Epidermal melanocyte (primary cell): Measurements from ENCODE around the gene POU6F2.

Experiments used
- DNase-seq: peaks from one replicate; pipeline ENCODE4 v3.0.0; 2011; ENCODE audit warnings: low spot score; ENCODE audit not compliant: insufficient read length

POU6F2 gene

GRCh38 chr7:39125846-39126245, 148.1 kb downstream of the POU6F2 start:
- DNase-seq, result no peak

- no peak for DNase-seq
Measured at GRCh38 chr7:39127058-39127457, 149.3 kb downstream of the POU6F2 start.

DNA sequence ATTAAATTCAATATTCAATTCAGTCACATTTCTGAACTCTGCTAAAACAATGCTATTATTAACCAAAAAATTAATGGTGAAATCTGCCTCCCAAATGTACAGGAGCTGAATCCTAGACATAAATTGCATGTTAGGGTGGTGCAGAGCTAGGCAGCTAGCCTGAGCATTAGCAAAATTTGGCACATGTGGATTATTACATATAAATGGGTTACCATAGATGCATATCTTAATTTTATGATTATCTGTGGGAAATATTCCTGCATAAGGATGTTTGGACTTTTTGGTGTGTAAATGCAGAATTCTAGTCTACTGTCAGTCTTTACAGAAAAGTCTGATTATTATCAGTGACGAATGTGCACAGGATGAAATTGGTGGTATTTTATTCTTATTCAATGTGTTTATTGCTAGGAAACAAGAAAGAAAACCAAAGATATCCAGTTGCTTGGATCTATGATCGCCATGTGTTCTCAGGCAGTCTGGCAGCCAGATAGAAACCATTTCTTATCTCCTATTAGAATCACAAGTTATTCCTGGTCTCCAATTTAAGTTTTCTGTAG, 150.7 kb downstream of the POU6F2 start:
- DNase-seq, result no peak

DNA sequence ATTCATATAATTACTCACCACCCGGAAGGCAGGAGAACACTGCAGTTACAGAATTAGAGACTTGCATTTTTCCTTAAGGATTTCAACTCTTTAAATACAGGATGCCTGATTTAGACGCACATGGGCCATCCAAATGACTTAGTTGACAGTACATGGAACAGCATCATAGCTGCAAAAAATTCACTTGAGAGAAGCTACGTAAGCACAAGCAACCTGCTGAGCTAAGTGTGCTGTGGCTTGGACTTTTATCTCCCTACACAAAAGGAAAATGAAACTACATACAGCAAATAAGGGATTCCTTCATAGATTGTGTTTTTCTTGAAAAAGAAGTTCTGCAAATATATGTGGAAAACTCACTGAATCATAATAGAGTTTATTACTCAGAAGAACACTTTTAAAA, 152.6 kb downstream of the POU6F2 start:
- no peak for DNase-seq

DNA sequence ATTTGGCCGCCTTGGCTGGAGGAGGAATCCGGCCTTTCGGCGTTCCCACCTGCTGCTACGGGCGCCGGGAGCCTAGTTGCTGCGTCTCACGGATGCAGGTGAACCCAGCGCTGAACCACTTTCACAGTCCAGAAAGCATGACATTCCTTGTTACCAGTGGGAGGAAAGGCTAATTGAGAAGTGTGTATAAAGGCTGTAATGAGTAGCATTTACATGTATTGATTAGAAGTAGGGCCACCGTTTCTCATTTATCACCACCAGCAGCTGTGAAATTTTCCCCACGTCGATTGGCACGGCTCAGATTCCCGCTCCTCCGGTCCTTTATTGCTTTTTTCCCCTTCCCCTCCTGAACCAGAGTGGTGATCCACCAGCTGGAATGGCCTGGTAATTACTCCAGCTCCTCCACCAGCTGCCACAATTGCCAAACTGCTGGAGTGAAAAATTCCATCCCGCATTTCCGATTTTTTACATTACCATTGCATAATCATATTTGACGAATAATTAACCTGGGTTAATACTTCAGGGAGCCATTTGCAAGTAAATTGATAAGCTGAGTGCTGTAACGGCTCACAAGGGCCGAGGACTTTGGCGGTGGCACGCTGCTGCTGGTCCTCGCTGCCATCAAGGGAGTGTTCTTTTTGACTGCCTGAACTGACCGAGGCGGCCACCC, 153.3 kb downstream of the POU6F2 start:
- no peak for DNase-seq

- no peak for DNase-seq
Measured at GRCh38 chr7:39132306-39132705, 154.6 kb downstream of the POU6F2 start.

DNA sequence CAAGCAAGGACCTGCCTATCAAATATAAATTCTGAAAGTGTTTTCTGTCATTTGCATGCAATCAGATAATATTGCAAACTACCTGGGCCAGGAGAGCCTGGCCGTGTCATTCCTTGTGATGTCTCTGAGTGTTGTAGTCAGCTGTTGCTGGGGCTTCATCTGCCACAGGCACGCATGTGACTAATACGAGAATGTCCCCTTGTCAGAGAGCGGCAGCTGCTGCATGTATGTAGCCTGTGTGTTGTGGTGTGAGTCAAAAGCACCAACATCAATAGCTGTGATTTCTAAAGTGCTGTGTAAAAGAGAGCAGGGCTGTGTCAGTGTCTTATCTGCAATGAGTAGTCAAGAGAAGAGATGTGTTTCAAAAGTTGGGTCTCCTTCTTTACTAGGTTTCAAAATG, 155.4 kb downstream of the POU6F2 start:
- no peak for DNase-seq

GRCh38 chr7:39137480-39137879, 159.8 kb downstream of the POU6F2 start:
- no peak for DNase-seq

- DNase-seq, result no peak
Measured at GRCh38 chr7:39142750-39143149, 165.0 kb downstream of the POU6F2 start.

- DNase-seq, result no peak
Measured at GRCh38 chr7:39144420-39144819, 166.7 kb downstream of the POU6F2 start.

GRCh38 chr7:39145283-39145682, 167.6 kb downstream of the POU6F2 start:
- DNase-seq, result no peak

GRCh38 chr7:39145935-39146334, 168.2 kb downstream of the POU6F2 start:
- DNase-seq, result no peak

DNA sequence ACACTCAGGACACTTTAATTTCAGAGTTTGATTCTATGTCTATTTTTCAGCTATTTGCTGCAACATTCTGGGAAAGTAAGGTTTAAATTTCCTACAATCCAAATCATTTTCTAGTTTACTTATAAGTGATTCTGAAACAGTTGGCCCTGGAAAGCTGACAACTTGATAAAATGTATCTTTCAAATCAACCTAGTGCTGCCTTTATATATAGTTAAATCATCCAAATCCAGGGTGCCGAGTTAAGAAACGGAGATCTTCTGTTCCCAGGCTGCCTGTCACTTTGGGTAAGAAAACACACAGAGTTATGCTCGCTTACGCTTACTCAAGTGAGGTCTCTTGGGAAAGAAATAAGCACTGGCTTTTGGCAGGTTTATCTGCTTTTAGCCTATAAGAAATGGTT, 175.0 kb downstream of the POU6F2 start:
- DNase-seq, result no peak

DNA sequence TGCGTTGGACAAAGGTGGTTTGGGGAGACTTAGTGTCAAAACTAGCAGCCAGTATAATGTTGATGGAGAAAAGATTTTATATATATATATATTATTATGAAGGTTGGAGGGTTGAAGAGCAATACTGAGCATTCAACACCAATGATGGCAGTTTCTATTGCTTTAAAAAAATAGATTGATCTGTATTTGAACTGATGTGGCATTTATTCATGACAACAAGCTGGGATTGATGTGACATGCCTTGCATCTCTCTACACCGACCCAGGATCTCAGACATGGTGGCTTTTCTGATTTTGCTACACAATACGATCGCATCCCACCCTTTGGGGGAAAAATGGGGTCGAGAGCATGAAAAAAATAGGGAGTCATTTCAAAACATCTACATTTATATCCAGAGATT, 175.4 kb downstream of the POU6F2 start:
- DNase-seq, result no peak

GRCh38 chr7:39153647-39154046, 175.9 kb downstream of the POU6F2 start:
- DNase-seq, result no peak

- no peak for DNase-seq
Measured at GRCh38 chr7:39154815-39155214, 177.1 kb downstream of the POU6F2 start.

- DNase-seq, result no peak
Measured at GRCh38 chr7:39158367-39158766, 180.7 kb downstream of the POU6F2 start.

GRCh38 chr7:39161903-39162302, 184.2 kb downstream of the POU6F2 start:
- DNase-seq, result no peak

GRCh38 chr7:39164887-39165286, 187.2 kb downstream of the POU6F2 start:
- DNase-seq, result no peak

DNA sequence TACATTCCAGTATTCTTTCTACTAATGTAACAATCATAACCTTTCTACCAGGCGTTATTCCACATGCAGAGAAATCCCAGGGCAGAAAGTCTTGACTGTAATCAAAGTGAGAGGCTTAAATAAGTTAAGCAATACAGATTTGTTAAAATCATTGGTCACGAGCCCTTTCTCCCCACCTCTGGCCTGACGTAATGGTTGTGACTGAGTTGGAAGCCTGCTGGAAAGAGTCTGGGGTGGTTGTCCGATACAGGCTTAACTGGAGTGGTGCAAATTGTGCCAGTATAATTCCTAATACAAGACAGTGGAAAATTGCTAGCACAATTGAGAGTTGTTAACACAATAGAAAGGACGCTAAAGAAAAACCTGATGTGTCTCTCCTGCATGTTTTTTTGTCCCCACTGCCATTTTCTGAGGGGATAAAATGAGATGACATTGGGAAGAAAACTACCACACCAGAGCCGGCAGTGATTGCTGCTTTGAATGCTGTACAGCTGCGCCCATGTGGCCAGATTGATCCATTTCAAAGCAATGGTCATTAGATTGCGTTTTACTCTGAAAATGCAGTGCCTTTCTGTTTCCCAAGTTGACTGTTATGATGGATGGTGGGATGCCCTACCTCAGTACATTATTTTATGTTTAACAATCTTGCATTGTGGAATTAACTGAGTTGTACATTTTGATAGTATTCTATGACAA, 190.8 kb downstream of the POU6F2 start:
- no peak for DNase-seq

DNA sequence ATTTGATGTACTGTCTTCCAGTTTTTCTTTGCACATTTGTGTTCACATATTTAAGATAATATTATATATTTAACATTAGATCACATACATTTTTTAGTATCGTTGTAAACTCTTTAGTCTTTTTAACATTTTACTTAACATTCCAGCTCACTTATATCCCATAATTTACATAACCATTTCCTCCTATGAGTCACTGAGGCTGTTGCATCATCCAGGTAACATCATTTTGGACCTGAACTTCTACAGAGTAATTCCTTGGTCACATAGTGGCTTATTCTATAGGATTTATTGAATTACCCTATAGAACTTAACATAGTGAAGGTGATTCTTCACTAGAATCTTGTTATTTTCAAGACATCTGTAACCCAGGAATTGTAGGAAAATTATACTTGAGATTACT, 194.4 kb downstream of the POU6F2 start:
- no peak for DNase-seq

GRCh38 chr7:39181398-39181797, 203.7 kb downstream of the POU6F2 start:
- DNase-seq, result no peak

DNA sequence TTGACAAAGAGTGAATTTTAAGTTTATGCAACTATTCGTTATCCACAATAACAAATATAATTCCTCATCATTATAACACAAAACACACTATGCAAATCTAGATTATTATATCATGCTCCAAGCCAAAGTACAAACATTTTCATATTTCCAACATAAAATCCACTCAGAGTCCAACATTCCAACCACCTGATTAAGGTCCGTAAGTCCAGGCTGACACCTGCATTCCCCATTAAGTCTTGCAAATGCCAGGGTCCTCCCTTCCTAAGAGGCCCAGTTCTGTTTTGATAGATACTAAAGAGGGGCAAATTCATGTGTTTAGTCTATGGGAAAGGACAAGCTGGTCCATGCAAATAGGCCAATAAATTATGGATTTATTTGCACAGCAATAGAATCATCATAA, 206.1 kb downstream of the POU6F2 start:
- no peak for DNase-seq
